Neutrophil (primary cell): ENCODE measurements around the gene TMEM158.

Experiments used
- H3K27ac ChIP-seq: fragments of 200-600 bp; sonication (generic); 2 replicates; pipeline ENCODE4 v1.5.1; 2016; ENCODE audit warnings: mild to moderate bottlenecking, moderate library complexity
- H3K27me3 ChIP-seq: fragments of 200-600 bp; sonication (generic); 2 replicates; pipeline ENCODE4 v1.6.0; 2016; ENCODE audit warnings: mild to moderate bottlenecking
- H3K36me3 ChIP-seq: fragments of 200-600 bp; sonication (generic); 2 replicates; pipeline ENCODE4 v1.5.1; 2017
- H3K4me1 ChIP-seq, 2 experiments: fragments of 200-600 bp in 1 of 2; sonication (generic) in 1 of 2; 1 replicate in 1 of 2; 2 replicates in 1 of 2; pipeline versions ENCODE4 v1.5.1 to v1.6.1; 2013 to 2016; ENCODE audit warnings: low read depth in 1 of 2, low read length in 1 of 2, mild to moderate bottlenecking in 1 of 2, moderate library complexity in 1 of 2; ENCODE audit not compliant: control insufficient read depth in 1 of 2, insufficient read depth in 1 of 2
- H3K4me3 ChIP-seq, 2 experiments: fragments of 200-600 bp in 1 of 2; sonication (generic) in 1 of 2; 1 replicate in 1 of 2; 2 replicates in 1 of 2; pipeline ENCODE4 v1.5.1; 2013 to 2016; ENCODE audit warnings: low read depth in 1 of 2, low read length in 1 of 2, mild to moderate bottlenecking in 1 of 2, moderate library complexity in 1 of 2
- H3K9me3 ChIP-seq: fragments of 200-600 bp; sonication (generic); 2 replicates; pipeline ENCODE4 v1.5.1; 2016
- CTCF ChIP-seq: fragments of 200-600 bp; sonication (generic); IDR thresholded peaks from 2 replicates; pipeline ENCODE4 v1.5.1; 2016; ENCODE audit warnings: antibody characterized with exemption

The TMEM158 gene

GRCh38 chr3:45241206-45241605 is 15.1 kb upstream of the TMEM158 start:
- H3K27me3 ChIP-seq, result no peaks in the 10 kb centered on the region
- no peak for TF ChIP-seq CTCF
- H3K27ac ChIP-seq, result no peak overlapping the region
- H3K36me3 ChIP-seq, result no peaks in the 10 kb centered on the region
- no peaks in the 10 kb centered on the region for H3K4me1 ChIP-seq
- H3K4me3 ChIP-seq, result no peak overlapping the region
- H3K9me3 ChIP-seq, result no peaks in the 10 kb centered on the region

- H3K27me3 ChIP-seq, result no peaks in the 10 kb centered on the region
- no peaks in the 10 kb centered on the region for H3K9me3 ChIP-seq
- H3K27ac ChIP-seq, result no peak overlapping the region
- no peak for TF ChIP-seq CTCF
- no peaks in the 10 kb centered on the region for H3K36me3 ChIP-seq
- no peaks in the 10 kb centered on the region for H3K4me1 ChIP-seq
- no peak overlapping the region for H3K4me3 ChIP-seq
Measured at GRCh38 chr3:45240292-45240691, 14.2 kb upstream of the TMEM158 start.

- TF ChIP-seq CTCF, result no peak
- H3K27ac ChIP-seq, result no peak overlapping the region
- no peaks in the 10 kb centered on the region for H3K4me1 ChIP-seq
- H3K36me3 ChIP-seq, result no peaks in the 10 kb centered on the region
- H3K9me3 ChIP-seq, result no peaks in the 10 kb centered on the region
- no peak overlapping the region for H3K4me3 ChIP-seq
- no peaks in the 10 kb centered on the region for H3K27me3 ChIP-seq
Measured at GRCh38 chr3:45239254-45239653, 13.2 kb upstream of the TMEM158 start.

- H3K27ac ChIP-seq, result no peak overlapping the region
- no peaks in the 10 kb centered on the region for H3K4me1 ChIP-seq
- no peaks in the 10 kb centered on the region for H3K36me3 ChIP-seq
- no peak for TF ChIP-seq CTCF
- no peaks in the 10 kb centered on the region for H3K27me3 ChIP-seq
- no peaks in the 10 kb centered on the region for H3K9me3 ChIP-seq
- no peak overlapping the region for H3K4me3 ChIP-seq
Measured at GRCh38 chr3:45236964-45237363, 10.9 kb upstream of the TMEM158 start.

GRCh38 chr3:45235409-45235808 is 9.3 kb upstream of the TMEM158 start:
- Histone ChIP-seq H3K9me3 (no peaks in the 10 kb centered on the region), H3K4me3 (no peak overlapping the region), H3K27ac (no peak overlapping the region), H3K4me1 (no peaks in the 10 kb centered on the region), H3K27me3 (peaks cover 3% of the 10 kb centered on the region), H3K36me3 (no peaks in the 10 kb centered on the region)
- TF ChIP-seq CTCF, result no peak

GRCh38 chr3:45234250-45234649 is 8.2 kb upstream of the TMEM158 start:
- Histone ChIP-seq H3K9me3 (no peaks in the 10 kb centered on the region), H3K27ac (no peak overlapping the region), H3K4me3 (no peak overlapping the region), H3K4me1 (no peaks in the 10 kb centered on the region), H3K27me3 (peaks cover 15% of the 10 kb centered on the region), H3K36me3 (no peaks in the 10 kb centered on the region)
- no peak for TF ChIP-seq CTCF
